ENCODE data around the gene SPX. TPM values are rescaled to one million over a fixed set of nuclear protein-coding genes. Genes with fewer than 3 reads are reported as not detected.

SPX gene
- total RNA-seq, 4 donors from 2014 or later: 0.40 to 1.2 (median 0.66) TPM

DNA sequence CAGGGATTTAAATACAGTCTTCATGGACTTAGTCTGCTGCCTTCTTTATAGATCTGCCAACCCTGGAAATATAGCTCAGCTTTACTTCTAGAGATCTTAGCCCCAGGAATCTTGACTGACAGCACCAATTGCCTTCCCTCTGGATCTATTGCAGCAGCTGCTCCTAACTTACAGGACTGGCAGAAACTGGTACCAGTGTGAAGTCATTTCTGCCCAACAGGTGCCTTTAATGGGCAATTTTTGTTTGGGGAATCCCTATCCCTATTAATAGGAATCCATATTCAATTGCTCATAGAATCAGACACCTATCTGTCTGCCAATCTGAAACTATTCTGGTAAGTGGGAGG lies 27.2 kb downstream of the SPX start:
- intact Hi-C loops (cut with DNase I): no loop called here
- Histone ChIP-seq H3K27ac (replicated peaks in 1 of 4) (no peak overlapping the region), H3K27me3 (no peaks in the 10 kb centered on the region), H3K9me3 (no peaks in the 10 kb centered on the region), H3K4me1 (peaks cover 10 to 17% (median 15%) of the 10 kb centered on the region in 4 donors), H3K4me3 (no peak overlapping the region), H3K36me3 (no peaks in the 10 kb centered on the region)
- DNase-seq (ENCODE audit: extremely low spot score): no peak
- TF ChIP-seq POLR2A (IDR thresholded peaks at IDR 0.05; ENCODE audit: low read depth): no peak
- TF ChIP-seq POLR2AphosphoS5 (IDR thresholded peaks at IDR 0.05): no peak
- TF ChIP-seq, protein P1, sequence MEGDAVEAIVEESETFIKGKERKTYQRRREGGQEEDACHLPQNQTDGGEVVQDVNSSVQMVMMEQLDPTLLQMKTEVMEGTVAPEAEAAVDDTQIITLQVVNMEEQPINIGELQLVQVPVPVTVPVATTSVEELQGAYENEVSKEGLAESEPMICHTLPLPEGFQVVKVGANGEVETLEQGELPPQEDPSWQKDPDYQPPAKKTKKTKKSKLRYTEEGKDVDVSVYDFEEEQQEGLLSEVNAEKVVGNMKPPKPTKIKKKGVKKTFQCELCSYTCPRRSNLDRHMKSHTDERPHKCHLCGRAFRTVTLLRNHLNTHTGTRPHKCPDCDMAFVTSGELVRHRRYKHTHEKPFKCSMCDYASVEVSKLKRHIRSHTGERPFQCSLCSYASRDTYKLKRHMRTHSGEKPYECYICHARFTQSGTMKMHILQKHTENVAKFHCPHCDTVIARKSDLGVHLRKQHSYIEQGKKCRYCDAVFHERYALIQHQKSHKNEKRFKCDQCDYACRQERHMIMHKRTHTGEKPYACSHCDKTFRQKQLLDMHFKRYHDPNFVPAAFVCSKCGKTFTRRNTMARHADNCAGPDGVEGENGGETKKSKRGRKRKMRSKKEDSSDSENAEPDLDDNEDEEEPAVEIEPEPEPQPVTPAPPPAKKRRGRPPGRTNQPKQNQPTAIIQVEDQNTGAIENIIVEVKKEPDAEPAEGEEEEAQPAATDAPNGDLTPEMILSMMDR (IDR thresholded peaks at IDR 0.05): no peak
- no peak for TF ChIP-seq EP300 (IDR thresholded peaks at IDR 0.05)

DNA sequence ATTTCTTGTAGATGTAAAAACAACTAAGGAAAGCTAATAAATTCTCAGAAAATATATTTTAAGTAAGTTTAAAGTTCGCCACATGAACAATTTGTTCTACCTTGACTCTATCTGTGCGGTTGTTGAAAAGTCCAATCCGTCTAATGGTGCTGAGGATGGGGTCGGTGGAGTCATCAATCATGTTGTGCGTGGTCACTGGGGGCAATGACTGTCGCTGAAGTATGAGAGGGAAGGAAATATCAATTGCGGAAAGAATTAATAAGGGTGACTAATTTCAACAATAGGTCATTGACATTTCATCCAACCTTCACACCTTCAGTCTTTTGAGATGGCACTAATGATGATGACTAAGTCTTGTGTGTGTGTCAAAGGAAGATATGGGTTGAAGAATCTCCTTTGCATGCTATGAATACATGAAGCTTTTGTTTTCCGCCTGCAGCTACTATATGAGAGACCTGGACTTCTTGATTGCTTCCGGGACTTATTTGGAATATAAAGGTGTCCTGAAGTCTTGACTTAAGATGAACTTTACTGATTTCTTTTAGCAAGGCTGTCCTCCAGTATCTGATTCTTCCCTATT lies 32.1 kb downstream of the SPX start:
- no peak overlapping the region for H3K4me3 ChIP-seq
- whole genome bisulfite sequencing: 80% methylated on average over 9 of the region's 9 CpGs

DNA sequence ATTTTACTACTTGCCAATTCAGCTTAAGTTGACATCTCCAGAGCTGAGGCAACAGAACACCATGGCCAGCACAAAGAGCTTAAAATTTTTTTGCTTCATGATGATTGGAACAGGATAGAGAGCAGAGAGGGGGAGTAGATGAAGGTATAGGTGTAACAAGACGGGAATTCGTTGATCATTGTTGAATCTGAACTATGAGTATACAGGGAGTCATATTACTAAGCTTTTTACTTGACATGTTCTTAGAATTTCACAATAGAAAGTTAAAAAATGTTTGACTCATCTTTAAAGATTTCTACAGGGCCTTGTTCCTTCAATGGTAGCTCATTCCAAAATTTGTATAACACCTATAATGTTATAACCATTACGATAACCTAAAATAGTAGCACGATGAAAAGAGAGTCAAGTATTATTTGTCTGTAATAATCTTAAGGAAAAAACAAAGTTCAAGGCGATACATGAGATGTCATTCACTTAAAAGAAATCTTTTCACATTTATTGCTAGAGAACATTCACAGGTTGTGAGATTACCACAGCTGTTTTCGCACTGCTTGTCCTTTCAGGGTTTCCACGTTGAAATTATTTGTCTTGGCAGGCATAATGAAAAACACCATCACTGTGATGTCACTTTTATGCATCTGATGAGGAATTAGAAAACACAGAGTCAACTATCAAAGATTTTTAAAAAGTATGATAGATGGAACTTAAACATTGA lies 33.9 kb downstream of the SPX start:
- Histone ChIP-seq H3K4me3 (no peak overlapping the region), H3K27me3 (no peaks in the 10 kb centered on the region), H3K9me3 (no peaks in the 10 kb centered on the region), H3K36me3 (no peaks in the 10 kb centered on the region), H3K4me1 (no peaks in the 10 kb centered on the region), H3K27ac (replicated peaks in 1 of 4) (no peak overlapping the region)
- intact Hi-C loops (cut with DNase I): no loop called here
- TF ChIP-seq EP300 (IDR thresholded peaks at IDR 0.05) (no peak), POLR2A (IDR thresholded peaks at IDR 0.05; ENCODE audit: low read depth) (no peak), POLR2AphosphoS5 (IDR thresholded peaks at IDR 0.05) (no peak)
- TF ChIP-seq, protein P1 (IDR thresholded peaks at IDR 0.05): no peak
- WGBS: 71% methylated on average over 7 of the region's 7 CpGs
- DNase-seq (ENCODE audit: extremely low spot score): no peak

More for the DNA sequence above, 32.1 kb downstream of the SPX start:
- H3K36me3 ChIP-seq: no peaks in the 10 kb centered on the region
- intact Hi-C loops (cut with DNase I): no loop called here
- H3K4me1 ChIP-seq: no peaks in the 10 kb centered on the region
- H3K9me3 ChIP-seq: no peaks in the 10 kb centered on the region
- TF ChIP-seq POLR2A (IDR thresholded peaks at IDR 0.05; ENCODE audit: low read depth): no peak
- TF ChIP-seq POLR2AphosphoS5 (IDR thresholded peaks at IDR 0.05): no peak
- TF ChIP-seq, protein P1 (IDR thresholded peaks at IDR 0.05): no peak
- TF ChIP-seq EP300 (IDR thresholded peaks at IDR 0.05): no peak
- DNase-seq (ENCODE audit: extremely low spot score): no peak
- no peak overlapping the region for H3K27ac ChIP-seq (replicated peaks in 1 of 4)
- no peaks in the 10 kb centered on the region for H3K27me3 ChIP-seq

GRCh38 chr12:21561158-21561557 lies 35.1 kb downstream of the SPX start:
- H3K9me3 ChIP-seq: no peaks in the 10 kb centered on the region
- no peak overlapping the region for H3K4me3 ChIP-seq
- TF ChIP-seq POLR2A (IDR thresholded peaks at IDR 0.05; ENCODE audit: low read depth): no peak
- TF ChIP-seq EP300 (IDR thresholded peaks at IDR 0.05): no peak
- no peaks in the 10 kb centered on the region for H3K36me3 ChIP-seq
- H3K27me3 ChIP-seq: no peaks in the 10 kb centered on the region
- no peaks in the 10 kb centered on the region for H3K4me1 ChIP-seq
- no peak for DNase-seq (ENCODE audit: extremely low spot score)
- intact Hi-C loops (cut with DNase I): no loop called here
- 57% methylated on average over 2 of the region's 2 CpGs for WGBS
- H3K27ac ChIP-seq (replicated peaks in 1 of 4): no peak overlapping the region

DNA sequence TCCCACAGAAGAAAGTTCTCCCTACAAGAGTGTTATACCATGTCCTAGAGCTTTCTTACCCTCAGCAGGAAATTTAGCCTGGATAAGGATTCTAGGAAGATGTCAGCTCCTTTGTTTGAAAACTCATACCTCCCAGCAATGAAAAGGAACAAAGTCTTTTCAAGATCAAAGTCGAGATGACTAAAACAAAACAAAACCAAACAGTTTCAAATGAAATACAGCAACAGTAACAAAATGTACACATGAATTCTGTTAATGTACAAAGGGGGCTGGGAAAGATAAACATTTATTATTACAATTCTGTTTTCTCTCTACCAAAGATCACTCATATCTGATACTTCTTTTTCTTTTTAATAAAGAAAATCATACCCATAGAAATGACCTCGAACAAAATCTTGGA lies 36.8 kb downstream of the SPX start:
- Histone ChIP-seq H3K9me3 (no peaks in the 10 kb centered on the region), H3K4me3 (no peak overlapping the region), H3K4me1 (no peaks in the 10 kb centered on the region), H3K27ac (replicated peaks in 1 of 4) (no peak overlapping the region), H3K36me3 (no peaks in the 10 kb centered on the region), H3K27me3 (no peaks in the 10 kb centered on the region)
- DNase-seq (ENCODE audit: extremely low spot score): no peak
- intact Hi-C loops (cut with DNase I): no loop called here
- 63% methylated on average over 2 of the region's 2 CpGs for WGBS
- no peak for TF ChIP-seq POLR2AphosphoS5 (IDR thresholded peaks at IDR 0.05)
- TF ChIP-seq POLR2A (IDR thresholded peaks at IDR 0.05; ENCODE audit: low read depth): no peak
- TF ChIP-seq, protein P1 (IDR thresholded peaks at IDR 0.05): no peak
- TF ChIP-seq EP300 (IDR thresholded peaks at IDR 0.05): no peak
